ENCODE measurements around the gene FANCB. TPM values are rescaled to one million over a fixed set of nuclear protein-coding genes. Genes with fewer than 3 reads are reported as not detected.

FANCB gene
- total RNA-seq, 1 experiment from 2014 or later: 5.8 TPM

Other genes starting within 250 kb of the FANCB start
- 1.1 and 1.2 TPM in 2 replicates for gene MOSPD2, start 352 bp upstream of the FANCB start, total RNA-seq (2014; rRNA removed; shearing (Covaris generic); ENCODE audit: low replicate concordance)